WERI-Rb-1 (cell line): Measurements from ENCODE around the gene FNDC1.

Experiments
- DNase-seq: peaks from one replicate; pipeline ENCODE4 v3.0.0-alpha.2; 2020
- H3K27ac ChIP-seq: fragments of 250-450 bp; sonication (Bioruptor Pico); 2 replicates; pipeline ENCODE4 v1.5.1; 2020; ENCODE audit warnings: mild to moderate bottlenecking, moderate library complexity
- H3K27me3 ChIP-seq: fragments of 250-450 bp; sonication (Bioruptor Pico); 2 replicates; pipeline ENCODE4 v1.5.1; 2021; ENCODE audit warnings: mild to moderate bottlenecking, low read depth, moderate library complexity; ENCODE audit not compliant: insufficient read depth, severe bottlenecking
- H3K36me3 ChIP-seq: fragments of 250-450 bp; sonication (Bioruptor Pico); 2 replicates; pipeline ENCODE4 v1.5.1; 2020; ENCODE audit warnings: mild to moderate bottlenecking, moderate library complexity
- H3K4me3 ChIP-seq: 2 replicates; pipeline ENCODE4 v1.5.1; 2011; ENCODE audit warnings: low read depth, mild to moderate bottlenecking, control low read depth, low read length
- H3K9me3 ChIP-seq: fragments of 250-450 bp; sonication (Bioruptor Pico); 2 replicates; pipeline ENCODE4 v1.5.1; 2021; ENCODE audit warnings: mild to moderate bottlenecking, moderate library complexity; ENCODE audit not compliant: severe bottlenecking
- TF ChIP-seq, protein P1 (sequence below): IDR thresholded peaks from 2 replicates; pipeline ENCODE4 v1.5.1; 2011; ENCODE audit warnings: low read depth, mild to moderate bottlenecking, control low read depth, inconsistent platforms, low read length

FNDC1 gene

DNA sequence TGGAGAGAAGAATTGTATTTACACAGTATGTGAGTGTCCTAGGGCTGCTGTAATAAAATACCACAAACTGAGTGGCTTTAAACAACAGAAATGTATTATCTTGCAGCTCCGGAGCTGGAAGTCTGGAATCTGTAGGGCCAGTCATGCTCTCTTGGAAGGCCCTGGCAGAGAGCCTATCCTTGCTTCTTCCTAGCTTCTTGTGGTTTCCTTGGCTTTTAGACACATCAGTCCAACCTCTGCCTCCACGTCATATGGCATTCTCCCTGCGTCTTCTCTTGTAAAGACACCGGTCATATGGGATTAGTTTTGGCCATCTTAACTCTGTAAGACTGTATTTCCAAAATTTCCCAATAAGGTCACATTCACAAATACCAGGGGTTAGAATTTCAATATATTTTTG, 10.8 kb downstream of the FNDC1 start:
- no peaks in the 10 kb centered on the region for H3K36me3 ChIP-seq
- no peak for DNase-seq
- no peak overlapping the region for H3K27ac ChIP-seq
- H3K27me3 ChIP-seq = peaks cover 64% of the 10 kb centered on the region
- H3K4me3 ChIP-seq = no peak overlapping the region
- TF ChIP-seq, protein P1, sequence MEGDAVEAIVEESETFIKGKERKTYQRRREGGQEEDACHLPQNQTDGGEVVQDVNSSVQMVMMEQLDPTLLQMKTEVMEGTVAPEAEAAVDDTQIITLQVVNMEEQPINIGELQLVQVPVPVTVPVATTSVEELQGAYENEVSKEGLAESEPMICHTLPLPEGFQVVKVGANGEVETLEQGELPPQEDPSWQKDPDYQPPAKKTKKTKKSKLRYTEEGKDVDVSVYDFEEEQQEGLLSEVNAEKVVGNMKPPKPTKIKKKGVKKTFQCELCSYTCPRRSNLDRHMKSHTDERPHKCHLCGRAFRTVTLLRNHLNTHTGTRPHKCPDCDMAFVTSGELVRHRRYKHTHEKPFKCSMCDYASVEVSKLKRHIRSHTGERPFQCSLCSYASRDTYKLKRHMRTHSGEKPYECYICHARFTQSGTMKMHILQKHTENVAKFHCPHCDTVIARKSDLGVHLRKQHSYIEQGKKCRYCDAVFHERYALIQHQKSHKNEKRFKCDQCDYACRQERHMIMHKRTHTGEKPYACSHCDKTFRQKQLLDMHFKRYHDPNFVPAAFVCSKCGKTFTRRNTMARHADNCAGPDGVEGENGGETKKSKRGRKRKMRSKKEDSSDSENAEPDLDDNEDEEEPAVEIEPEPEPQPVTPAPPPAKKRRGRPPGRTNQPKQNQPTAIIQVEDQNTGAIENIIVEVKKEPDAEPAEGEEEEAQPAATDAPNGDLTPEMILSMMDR = no peak
- no peaks in the 10 kb centered on the region for H3K9me3 ChIP-seq

DNA sequence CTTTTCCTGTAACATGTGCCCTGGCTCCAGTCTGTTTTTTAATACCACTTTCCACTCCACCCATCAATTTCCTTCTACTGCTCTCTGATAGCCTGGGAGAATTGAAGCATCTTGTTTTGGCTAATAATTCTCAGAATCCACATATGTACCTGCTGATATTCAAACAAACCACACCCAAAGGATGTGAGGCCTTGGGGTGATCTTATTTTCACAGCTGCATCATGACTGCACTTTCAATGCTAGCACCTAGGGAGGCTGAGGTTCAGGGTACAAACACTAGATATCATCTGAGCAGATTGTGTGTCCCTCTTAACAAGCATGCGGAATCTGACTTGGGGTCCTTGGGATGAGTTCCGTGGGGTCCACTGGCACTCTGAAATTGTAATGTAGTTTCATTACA, 12.7 kb downstream of the FNDC1 start:
- no peak overlapping the region for H3K4me3 ChIP-seq
- H3K27ac ChIP-seq = no peak overlapping the region
- TF ChIP-seq, protein P1 = no peak
- peaks cover 64% of the 10 kb centered on the region for H3K27me3 ChIP-seq
- no peaks in the 10 kb centered on the region for H3K36me3 ChIP-seq
- H3K9me3 ChIP-seq = no peaks in the 10 kb centered on the region
- DNase-seq = no peak

DNA sequence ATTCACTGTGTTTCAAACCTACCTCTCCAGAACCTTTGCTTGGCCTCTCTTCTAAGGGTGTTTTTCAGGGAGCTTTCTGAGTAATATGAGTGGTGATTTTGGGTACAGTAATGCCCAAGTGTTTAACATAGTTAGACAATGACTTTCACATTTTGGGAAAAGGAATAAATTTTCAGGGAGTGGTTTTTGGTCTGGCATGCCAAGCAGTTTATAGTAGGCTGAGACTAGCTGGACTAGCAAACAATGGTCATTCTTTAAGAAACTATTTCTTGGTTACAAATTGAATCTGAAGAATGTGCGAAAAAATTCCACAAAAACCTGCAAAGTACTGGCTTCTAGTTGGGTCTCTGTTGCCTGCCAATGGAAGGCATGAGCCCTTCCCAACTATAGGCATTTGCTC, 15.4 kb downstream of the FNDC1 start:
- H3K27me3 ChIP-seq = peaks cover 57% of the 10 kb centered on the region
- H3K4me3 ChIP-seq = no peak overlapping the region
- no peak overlapping the region for H3K27ac ChIP-seq
- no peaks in the 10 kb centered on the region for H3K9me3 ChIP-seq
- DNase-seq = no peak
- no peaks in the 10 kb centered on the region for H3K36me3 ChIP-seq
- TF ChIP-seq, protein P1 = no peak

DNA sequence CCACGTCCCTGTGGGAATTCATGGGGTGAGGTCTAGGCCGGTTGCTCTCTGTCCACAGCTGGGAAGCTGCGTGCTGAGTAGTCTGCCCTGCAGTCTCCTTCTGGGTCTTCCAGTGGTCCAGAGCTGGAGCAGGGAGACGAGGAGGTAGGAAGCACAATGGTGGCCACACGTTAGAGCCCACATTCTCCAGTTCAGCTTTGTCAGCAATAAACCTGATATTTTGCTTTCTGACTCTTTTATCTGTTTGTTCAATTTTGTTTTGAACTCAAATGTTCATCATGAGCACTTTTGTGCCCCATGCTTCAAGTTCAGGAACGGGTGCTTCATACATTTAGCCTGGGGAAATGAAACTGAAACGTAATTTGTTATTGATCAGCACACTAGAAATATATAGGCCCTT, 21.3 kb downstream of the FNDC1 start:
- Histone ChIP-seq H3K27me3 (peaks cover 51% of the 10 kb centered on the region), H3K36me3 (no peaks in the 10 kb centered on the region), H3K27ac (no peak overlapping the region), H3K4me3 (no peak overlapping the region), H3K9me3 (no peaks in the 10 kb centered on the region)
- no peak for DNase-seq
- TF ChIP-seq, protein P1 = no peak

DNA sequence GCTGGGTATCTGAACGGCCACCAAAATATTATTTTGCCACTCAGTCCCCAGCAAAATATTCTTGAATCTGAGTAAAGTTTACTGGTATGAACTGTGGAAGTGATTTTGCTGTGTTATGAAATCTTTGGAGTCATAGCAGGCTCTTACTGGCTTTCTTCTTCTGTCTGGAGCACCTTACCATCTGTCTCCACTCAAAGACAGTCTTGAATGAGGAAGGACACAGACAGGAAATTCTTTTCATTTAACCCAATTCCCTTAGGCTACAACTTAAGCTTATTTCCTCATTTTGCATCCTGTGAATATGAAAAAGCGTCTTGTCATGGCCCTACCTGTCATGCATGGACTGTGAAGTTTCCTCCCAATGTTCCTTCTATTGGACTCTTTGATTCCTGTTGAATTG, 24.7 kb downstream of the FNDC1 start:
- Histone ChIP-seq H3K27ac (no peak overlapping the region), H3K36me3 (no peaks in the 10 kb centered on the region), H3K27me3 (peaks cover 58% of the 10 kb centered on the region), H3K4me3 (no peak overlapping the region), H3K9me3 (no peaks in the 10 kb centered on the region)
- DNase-seq = no peak
- TF ChIP-seq, protein P1 = no peak

DNA sequence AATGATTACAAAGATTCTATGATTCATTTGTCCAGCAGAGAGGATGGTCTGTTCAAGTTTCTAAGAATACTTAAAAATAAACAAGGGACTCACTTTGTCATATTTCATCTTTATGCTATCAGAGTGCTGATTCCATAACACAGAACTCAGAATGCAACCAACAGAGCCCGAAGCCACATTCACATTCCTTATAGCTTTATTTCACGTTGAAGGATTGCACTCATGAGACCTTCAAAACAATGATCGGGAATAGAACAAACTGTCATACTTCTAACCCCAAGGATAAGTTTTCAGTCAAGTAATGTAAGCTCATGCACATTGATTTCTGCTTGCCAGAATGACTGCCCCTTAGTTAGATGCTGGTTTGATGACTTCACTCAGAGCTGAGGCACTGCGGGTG, 25.2 kb downstream of the FNDC1 start:
- no peaks in the 10 kb centered on the region for H3K9me3 ChIP-seq
- peaks cover 62% of the 10 kb centered on the region for H3K27me3 ChIP-seq
- no peak overlapping the region for H3K27ac ChIP-seq
- DNase-seq = no peak
- H3K4me3 ChIP-seq = no peak overlapping the region
- H3K36me3 ChIP-seq = no peaks in the 10 kb centered on the region
- TF ChIP-seq, protein P1 = no peak
